T-helper 1 cell treated with Interleukin-12 subunit alpha and Interleukin-12 subunit beta and Interleukin-4 antibody, amounts not matched to agents 30 ng/mL and 1 ng/mL, for 36 hours (primary cell): Measurements from ENCODE around the gene PLA2G1B. TPM values are rescaled to one million over a fixed set of nuclear protein-coding genes. Genes with fewer than 3 reads are reported as not detected.
"Not testable (repeated sequence)": the region's sequence is repeated elsewhere in the genome, so short reads cannot be mapped to it uniquely, and the experiment has no call there.

Source experiments
- intact Hi-C: fragments of 100-400 bp; cut with micrococcal nuclease; formaldehyde crosslinking; loops from one replicate; pipeline ENCODE4 v1.15.1; 2024
- total RNA-seq: library from RNA; stranded (reverse); gene quantifications from 2 replicates; pipeline ENCODE4 v1.2.3, GENCODE V29; 2022

The PLA2G1B gene
- total RNA-seq, 1 donor from 2014 or later = not detected

DNA sequence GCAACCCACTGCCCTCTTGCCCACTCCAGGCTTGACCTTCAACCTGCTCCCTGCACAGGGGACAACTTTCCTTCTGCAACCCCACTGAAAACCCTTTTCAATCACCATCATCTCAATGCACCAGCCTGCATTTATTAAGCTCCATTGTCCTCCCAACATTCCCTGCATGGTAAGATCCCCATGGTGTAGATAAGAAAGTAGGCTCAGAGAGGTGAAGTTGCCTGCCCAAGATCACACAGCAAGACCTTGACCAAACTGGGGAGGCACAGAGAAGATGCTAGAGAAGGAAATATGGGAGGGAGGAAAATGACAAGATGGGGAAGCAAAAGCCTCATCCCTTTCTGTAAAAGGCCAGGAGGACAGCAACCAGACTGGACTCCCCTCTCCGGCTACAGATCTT, 31.5 kb upstream of the PLA2G1B start:
- intact Hi-C loops = no loop called here

DNA sequence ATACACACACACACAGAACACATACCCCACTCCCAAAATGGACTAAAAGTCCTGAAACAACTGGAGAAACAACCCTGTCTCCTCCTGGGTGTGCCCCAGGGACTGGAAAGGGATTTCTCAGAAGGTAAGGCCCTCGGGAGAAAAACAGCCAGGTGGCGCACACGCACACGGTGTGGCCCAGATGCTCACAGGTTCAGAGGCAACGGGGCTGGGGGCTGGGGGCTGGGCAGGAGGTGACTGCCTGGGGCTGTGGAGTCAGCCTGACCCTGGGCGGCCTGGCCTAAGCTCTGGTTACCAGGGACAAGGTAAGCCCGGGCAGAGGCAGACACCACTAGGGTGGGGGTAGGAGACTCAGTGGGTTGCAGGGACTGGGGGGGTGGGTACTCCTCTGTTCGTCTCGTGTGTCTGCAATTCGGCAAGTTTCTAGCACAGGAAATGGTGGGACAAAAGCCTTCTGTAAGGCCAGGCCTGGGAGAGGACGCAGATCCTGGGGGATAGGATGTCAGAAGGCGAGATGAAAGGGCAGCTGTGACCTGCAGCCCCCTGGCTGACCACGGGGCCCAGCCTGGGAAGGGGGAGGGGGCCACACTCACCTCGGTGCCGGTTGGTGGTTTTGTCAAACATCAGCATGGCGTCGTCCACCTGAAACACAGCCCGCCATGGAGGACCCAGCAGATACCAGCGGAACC, 31.0 kb upstream of the PLA2G1B start:
- intact Hi-C loops = no loop called here

DNA sequence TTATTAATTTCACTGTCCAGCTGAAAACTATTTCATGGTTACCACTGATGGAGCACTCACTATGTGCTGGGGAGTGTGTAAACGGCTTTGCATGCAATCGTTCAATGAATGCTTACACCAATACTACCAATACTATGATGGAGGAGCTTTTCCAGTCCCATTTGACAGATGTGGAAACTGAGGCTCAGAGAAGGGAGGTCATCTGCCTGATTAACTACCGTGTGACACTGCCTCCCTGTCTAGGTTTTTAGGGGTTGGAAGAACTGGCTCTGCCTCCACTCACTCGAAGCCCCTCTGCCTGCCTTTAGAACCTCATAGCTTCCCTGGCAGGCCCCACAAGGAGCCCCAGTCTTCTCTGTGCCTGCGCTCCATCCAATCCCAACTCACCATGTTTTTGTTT, 29.5 kb upstream of the PLA2G1B start:
- intact Hi-C loops = loop anchor here (2.0 kb wide), 1 partner anchor 32 kb away; no protein-coding TSS in a partner anchor

DNA sequence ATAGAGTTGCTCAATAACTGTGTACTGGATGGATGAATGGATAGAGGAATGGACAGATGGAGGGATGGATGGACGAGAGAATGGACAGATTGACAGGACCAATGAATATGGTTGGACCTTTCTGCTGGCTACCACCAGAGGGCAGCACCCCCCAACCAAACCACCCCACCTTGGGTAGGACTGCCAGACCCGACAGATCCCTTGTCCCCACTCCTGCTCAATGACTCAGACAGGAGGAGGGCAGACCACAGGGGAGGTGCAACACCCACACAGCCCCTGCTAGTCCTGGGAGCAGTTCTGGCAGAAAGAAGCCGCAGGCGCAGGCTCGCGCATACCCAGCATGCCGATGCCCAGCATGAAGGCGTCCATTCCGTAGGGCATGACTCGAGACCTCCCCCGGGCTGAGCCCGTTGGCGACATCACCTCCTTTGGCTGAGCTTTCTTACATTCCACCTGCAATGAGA, 29.0 kb upstream of the PLA2G1B start:
- intact Hi-C loops = loop anchor here (1.0 to 2.0 kb wide), 3 partner anchors 32 to 112 kb away; no protein-coding TSS in a partner anchor

DNA sequence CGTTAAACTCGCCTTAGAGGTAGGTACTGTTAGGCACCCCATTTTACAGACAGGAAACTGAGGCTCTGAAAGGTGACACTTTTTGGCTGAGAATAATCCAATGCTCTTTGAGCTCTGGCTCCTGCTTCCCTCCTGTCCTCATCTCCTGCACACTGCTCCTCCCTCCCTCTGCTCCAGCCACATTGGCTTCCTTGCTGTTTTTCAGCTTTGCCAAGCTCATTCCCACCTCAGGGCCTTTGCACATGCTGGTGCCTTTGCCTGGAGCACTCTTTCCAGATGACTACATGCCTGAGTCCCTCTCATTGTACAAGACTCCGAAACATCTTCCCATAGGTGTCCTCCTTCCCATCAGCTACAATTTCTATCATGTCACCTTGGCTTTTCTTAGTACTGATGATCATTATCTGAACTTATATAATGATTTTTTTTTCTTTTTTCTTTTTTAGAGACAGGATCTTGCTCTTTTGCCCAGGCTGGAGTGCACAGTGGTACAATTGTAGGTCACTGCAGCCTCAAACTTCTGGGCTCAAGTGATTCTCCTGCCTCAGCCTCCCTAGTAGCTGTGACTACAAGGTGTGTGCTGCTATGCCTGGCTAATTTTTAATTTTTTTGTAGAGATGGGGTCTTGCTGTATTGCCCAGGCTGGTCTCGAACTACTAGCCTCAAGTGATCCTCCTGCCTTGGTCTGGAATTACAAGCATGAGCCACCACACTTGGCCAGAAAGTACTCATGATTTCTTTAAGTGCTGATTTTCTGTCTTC, 26.2 kb upstream of the PLA2G1B start:
- intact Hi-C loops = no loop called here

DNA sequence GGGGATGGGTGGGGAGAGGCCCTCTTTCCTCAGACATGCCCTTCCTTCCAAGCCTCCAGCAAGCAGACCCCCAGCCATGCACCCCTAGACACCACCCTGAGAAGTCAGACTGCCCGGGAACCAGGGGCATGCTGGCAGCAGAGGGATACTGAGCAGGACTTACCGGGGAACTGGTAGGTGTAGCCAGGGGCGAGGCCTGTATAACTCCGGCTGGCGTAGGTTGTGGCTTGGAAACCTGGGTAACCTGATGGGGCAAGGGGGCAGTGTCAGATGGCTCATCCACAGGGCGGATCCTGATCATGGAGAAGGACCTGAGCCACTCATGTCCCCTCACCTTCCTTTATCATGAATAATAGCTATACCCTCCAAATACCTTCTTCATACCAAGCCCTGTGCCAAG, 25.6 kb upstream of the PLA2G1B start:
- intact Hi-C loops = no loop called here

DNA sequence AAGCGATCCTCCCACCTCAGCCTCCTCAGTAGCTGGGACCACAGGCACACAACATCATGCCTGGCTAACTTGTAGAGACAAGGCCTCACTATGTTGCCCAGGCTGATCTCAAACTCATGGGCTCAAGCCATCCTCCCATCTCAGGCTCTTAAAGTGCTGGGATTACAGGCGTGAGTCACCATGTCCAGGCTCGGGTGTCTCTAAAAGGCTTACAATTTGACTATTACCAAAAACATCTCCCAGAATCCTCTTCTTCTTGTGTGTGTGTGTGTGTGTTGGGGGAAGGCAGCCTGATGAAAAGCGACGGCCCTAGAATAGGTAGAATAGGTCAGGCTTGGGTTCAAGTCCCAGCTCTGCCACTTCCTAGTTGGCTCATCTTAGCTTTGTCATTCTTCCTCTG, 24.5 kb upstream of the PLA2G1B start:
- intact Hi-C loops = no loop called here

DNA sequence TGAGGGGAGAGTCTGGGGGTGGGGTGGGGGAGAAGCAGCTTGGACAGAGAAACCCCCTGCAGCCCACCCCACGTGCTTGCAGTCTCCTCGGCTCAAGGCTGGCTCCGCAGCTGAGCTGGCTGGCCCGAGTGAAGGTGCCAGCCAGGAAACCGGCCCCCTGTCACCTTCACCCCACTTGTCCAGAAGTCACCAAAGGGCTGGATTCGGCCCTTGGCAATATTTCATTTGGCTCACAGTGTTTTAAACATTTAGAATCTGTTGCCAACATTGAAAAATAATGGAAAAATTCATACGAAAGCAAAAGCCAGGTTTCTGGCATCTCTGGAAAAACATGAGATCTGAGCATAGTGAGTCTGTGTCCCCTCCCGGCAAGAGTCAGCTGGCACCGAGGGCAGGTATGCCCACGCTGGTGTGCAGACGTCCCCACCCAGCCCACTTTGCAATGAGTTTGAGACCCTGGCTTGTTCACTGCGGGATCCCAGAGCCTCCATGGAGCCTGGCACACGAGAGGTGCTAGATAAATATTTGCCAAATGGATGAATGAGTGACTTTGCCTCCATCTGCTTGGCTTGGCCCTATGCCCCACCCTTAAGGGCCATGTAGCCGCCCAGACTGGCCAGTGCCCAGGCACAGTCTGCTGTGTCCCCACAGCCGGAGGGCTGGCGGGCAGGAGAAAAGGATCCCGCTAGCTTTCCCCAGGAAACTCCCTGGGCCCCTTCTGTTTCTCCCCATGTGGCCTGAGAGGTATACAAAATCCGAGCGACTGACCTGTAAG, 23.2 kb upstream of the PLA2G1B start:
- intact Hi-C loops = no loop called here

DNA sequence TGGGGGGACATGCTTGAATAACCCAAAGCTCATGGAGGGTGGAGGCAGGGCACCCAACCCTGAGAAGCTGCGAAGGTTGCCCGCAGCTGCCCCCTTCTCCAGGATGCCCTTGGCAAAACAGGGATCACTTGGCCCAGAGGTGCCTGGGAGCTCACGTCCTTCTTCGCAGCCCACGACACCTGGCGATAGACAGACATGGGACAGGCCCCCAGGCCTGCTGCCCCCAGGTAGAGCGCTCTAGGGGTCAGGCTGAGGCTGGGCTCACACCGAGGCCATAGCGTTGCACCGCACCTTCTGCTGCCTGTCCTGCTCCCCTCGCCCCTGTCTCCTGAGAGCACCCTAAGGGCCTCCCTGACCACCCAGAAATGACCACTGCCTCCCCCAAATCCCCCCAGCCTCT, 20.2 kb upstream of the PLA2G1B start:
- intact Hi-C loops = no loop called here

DNA sequence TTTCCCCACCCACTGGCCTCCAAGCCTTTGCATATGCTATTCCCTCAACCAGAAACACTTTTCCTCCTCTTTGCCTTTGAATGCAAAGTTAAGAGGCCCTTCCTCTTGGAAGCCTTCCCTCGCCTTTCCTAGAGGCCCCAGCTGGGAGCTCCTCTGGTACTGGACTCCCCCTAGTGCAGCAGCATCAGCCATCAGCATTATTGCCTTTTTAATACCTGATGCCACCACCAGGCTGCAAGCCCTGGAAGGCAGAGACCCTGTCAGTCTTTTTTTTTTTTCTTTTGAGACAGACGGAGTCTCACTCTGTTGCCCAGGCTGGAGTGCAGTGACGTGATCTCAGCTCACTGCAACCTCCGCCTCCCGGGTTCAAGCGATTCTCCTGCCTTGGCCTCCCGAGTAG, 19.1 kb upstream of the PLA2G1B start:
- intact Hi-C loops = no loop called here

DNA sequence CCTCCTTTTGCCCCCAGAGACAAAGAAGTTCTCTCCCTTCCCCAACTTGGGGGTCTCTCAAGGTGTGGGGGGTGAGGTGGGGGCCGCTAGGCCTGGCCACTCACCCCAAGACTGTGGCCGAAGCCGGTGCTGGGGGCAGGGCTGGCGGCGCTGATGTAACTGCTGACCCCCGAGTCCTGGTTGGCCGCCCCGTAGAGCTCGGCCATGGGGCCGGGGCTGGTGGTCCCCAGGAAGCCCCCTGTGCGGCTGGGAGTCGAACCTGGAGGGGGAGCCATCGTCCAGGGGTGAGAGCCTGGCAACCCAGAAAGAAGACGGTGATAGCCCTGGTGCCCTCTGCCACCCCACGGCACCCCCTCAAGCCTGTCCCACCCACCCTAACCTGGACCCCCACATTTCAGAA, 18.5 kb upstream of the PLA2G1B start:
- intact Hi-C loops = no loop called here

DNA sequence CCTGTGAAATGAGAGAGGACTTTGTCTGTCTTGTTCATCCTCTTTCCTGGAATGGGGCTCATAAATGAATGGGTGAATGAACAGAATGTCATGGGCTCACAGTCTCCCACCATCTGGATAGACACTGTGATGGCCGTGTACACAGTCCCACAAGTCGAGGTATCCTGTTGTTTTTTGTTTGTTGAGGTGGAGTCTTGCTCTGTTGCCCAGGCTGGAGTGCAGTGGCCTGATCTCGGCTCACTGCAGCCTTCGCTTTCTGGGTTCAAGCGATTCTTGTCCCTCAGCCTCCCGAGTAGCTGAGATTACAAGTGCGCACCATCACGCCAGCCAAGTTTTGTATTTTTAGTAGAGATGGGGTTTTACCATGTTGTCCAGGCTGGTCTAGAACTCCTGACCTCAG, 16.1 kb upstream of the PLA2G1B start:
- intact Hi-C loops = no loop called here

DNA sequence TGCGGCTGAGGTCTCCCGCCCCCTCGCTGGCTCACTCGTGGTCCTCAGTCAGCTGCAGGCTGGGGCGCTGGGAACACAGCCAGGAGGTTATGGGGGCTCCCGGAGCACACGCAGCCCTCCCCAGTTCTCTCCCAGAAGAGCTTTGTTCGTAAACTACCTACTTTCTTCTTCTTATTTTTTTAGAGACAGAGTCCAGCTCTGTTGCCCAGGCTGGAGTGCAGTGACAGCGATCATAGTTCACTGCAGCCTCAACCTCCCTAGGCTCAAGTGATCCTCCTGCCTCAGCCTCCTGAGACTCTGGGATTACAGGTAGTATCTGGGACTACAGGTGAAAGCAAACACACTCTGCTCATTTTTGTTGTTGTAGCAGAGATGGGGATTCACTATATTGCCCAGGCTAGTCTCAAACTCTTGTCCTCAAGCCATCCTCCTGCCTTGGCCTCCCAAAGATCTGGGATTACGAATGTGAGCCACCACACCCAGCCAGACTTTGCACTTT, 15.5 kb upstream of the PLA2G1B start:
- intact Hi-C loops = no loop called here

DNA sequence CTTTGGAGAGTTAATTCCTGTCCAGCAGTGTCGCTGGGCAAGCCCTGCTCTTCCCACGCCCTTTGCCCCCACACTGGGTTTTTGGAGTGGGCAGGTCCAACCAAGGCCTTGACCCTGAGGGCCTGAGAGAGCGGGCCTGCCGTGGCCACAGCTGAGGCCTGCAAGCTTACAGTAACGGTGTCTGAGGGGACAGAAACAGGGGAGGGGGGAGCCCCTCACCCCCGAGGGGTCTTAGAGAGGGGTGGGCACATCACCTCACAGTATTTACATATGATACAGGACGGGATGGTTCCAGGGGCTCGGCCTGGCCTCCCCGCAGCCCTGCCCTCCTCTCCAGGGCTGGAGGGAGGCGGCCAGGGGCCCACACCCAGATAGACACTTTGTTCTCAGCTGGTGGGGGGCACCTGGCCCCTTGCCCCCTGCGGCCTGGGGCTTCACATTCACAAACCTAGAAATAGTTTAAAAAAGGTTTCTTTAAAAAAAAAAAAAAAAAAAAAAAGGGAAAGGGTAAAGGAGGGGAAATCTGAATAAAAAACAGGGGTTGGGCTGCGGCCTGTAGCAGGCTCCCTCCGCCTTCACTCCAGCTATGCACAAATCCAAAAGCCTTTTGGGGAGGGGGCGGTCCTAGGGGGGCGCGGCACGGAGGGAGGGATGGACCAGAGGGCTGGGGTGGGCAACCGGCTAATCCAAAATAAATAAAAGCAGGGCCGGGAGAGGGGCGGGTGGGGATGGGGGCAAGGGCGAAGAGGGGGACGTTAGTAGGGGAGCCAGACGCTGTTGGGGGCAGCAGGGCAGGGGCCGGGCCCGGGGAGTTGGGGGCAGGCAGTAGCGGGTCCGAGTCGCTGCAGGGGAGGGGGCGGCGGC, 14.8 kb upstream of the PLA2G1B start:
- intact Hi-C loops = no loop called here

DNA sequence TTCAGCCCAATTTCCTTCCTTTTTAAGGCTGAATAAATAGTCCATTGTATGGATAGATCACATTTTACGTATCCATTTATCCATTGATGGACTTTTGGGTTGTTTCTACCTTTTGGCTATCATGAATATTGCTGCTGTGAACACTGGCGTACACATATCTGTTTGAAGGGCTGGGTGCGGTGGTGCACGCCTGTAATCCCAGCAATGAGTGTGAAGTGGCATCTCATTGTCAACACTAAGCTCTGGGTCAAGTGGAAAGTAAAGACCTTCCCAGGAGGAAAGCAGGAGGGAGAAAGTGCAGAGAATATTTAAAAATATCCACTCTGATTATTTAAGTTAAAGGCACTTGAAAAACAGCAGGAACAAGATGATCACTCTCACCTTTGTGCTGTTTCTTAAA, 11.7 kb upstream of the PLA2G1B start:
- intact Hi-C loops = no loop called here

DNA sequence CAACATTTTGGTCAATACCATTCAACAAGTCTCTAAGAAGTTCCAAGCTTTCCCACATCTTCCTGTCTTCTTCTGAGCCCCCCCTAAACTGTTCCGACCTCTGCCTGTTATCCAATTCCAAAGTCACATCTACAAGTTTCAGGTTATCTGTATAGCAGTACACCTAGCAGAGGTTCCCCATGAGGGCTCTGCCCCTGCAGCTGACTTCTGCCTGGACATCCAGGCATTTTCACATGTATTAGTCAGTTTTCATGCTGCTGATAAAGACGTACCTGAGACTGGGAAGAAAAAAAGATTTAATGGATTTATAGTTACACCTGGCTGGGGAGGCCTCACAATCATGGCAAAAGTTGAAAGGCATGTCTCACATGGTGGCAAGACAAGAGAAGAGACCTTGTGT, 10.2 kb upstream of the PLA2G1B start:
- intact Hi-C loops = no loop called here

DNA sequence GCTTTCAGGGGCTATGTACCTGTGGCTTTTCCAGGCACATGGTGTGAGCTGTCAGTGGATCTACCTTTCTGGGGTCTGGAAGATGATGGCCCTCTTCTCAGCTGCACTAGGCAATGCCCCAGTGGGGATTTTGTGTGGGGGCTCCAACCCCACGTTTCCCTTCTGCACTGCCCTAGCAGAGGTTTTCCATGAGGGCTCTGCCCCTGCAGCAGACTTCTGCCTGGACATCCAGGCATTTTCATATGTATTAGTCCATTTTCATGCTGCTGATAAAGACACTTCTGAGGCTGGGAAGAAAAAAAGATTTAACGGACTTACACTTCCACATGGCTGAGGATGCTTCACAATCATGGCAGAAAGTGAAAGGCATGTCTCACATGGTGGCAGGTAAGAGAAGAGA, 8.8 kb upstream of the PLA2G1B start:
- intact Hi-C loops = not testable (repeated sequence)

DNA sequence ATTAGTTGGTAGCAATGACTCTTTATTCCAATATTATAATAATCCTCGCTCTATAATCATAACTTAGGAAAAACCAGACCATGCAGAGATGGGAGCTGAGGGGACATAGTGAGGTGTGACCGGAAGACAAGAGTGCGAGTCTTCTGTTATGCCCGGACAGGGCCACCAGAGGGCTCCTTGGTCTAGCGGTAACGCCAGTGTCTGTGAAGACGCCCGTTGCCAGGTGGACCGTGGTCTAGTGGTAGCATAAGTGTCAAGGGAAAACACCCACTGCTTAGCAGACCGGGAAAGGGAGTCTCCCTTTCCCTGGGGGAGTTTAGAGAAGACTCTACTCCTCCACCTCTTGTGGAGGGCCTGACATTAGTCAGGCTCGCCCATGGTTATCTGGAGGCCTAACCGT, 7.9 kb upstream of the PLA2G1B start:
- intact Hi-C loops = not testable (repeated sequence)

DNA sequence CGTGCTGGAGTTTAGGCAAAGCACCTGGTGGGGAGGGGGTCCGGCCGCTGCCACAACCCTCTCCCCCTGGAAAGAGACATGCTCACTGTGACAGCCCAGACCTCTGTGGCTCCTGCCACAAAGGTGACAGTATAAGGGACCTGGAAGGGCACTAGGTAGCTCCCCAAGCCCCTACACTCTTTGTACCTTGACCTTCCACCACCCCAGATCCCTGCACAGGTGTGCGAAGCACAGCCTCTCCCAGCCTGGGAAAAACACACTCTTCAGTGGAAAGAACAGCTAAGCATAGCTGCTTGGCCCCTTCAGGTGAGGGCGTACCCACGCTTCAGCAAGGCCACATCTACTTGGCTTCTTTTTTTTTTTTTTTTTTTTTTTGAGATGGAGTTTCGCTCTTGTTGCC, 4.9 kb upstream of the PLA2G1B start:
- intact Hi-C loops = no loop called here

DNA sequence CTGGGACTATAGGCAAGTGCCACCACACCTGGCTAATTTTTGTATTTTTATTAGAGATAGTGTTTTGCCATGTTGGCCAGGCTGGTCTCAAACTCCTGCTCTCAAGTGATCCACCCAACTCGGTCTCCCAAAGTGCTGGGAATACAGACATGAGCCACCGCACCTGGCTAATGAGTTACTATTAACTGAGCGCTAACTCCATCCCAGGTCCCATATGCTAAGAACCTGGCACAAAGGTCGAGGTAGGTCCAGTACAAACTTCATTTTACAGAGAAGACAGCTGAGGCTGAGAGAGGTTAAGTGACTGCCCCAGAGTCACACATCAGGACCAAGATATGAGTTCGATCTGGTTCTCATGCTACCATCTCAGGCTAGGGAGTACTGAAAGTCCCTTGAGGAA, 4.5 kb upstream of the PLA2G1B start:
- intact Hi-C loops = no loop called here

DNA sequence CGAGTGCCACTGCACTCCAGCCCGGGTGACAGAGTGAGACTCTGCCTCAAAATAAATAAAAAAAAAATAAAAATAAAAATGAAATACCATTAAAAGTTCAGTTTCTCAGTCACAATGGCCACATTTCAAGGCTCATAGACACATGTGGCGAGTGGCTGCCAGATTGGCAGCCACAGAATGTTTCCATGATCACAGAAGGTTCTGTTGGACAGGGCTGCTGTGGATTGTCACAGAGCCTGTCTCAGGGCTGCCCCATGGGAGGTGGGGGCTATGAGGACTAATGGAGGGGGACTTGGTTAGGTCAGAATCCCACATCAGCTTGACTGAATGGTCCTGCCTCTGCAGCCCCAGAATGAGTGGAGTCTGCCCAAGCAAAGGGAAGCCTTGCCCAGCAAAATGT, 3.8 kb upstream of the PLA2G1B start:
- intact Hi-C loops = no loop called here
